Activated CD8-positive, alpha-beta memory T cell treated with anti-CD3 and anti-CD28 coated beads for 4 hours (primary cell): Measurements from ENCODE around the gene FAM90A26.
"Not testable (repeated sequence)": the region's sequence is repeated elsewhere in the genome, so short reads cannot be mapped to it uniquely, and the experiment has no call there.

Experiments used
- DNase-seq, 2 donors: peaks; one replicate each; pipeline ENCODE4 v3.0.0-alpha.2; 2020; ENCODE audit warnings: low read depth in 2 of 2

The FAM90A26 gene

GRCh38 chr4:9169791-9170459 lies at the start of gene FAM90A26:
Gene FAM90A26 (plus strand): TSS chr4:9170409. CDS start chr4:9173173, 2,764 bp downstream.
- DNase-seq: not testable (repeated sequence)

GRCh38 chr4:9122711-9123110 lies 47.5 kb upstream of the FAM90A26 start:
- not testable (repeated sequence) for DNase-seq

- DNase-seq: peak in 1 of 2 donors; percentile 1
Observed at GRCh38 chr4:9123572-9124007, 46.6 kb upstream of the FAM90A26 start.

GRCh38 chr4:9125601-9126161 lies 44.5 kb upstream of the FAM90A26 start:
- DNase-seq: not testable (repeated sequence)

- not testable (repeated sequence) for DNase-seq
Observed at GRCh38 chr4:9131420-9131819, 38.8 kb upstream of the FAM90A26 start.

- DNase-seq: not testable (repeated sequence)
Observed at GRCh38 chr4:9132849-9133248, 37.4 kb upstream of the FAM90A26 start.

GRCh38 chr4:9134011-9134410 lies 36.2 kb upstream of the FAM90A26 start:
- DNase-seq: not testable (repeated sequence)

- DNase-seq: not testable (repeated sequence)
Observed at GRCh38 chr4:9134556-9134955, 35.7 kb upstream of the FAM90A26 start.

- not testable (repeated sequence) for DNase-seq
Observed at GRCh38 chr4:9141050-9141449, 29.2 kb upstream of the FAM90A26 start.

GRCh38 chr4:9142786-9143185 lies 27.4 kb upstream of the FAM90A26 start:
- not testable (repeated sequence) for DNase-seq

- no peak for DNase-seq
Observed at GRCh38 chr4:9143421-9144080, 26.7 kb upstream of the FAM90A26 start.

GRCh38 chr4:9146967-9147366 lies 23.2 kb upstream of the FAM90A26 start:
- DNase-seq: no peak

- DNase-seq: not testable (repeated sequence)
Observed at GRCh38 chr4:9147368-9147767, 22.8 kb upstream of the FAM90A26 start.

- not testable (repeated sequence) for DNase-seq
Observed at GRCh38 chr4:9148611-9149409, 21.4 kb upstream of the FAM90A26 start.

GRCh38 chr4:9151809-9152179 lies 18.4 kb upstream of the FAM90A26 start:
- DNase-seq: not testable (repeated sequence)

GRCh38 chr4:9152180-9153007 lies 17.8 kb upstream of the FAM90A26 start:
- peak; percentile 88 to 93 for DNase-seq

GRCh38 chr4:9153008-9153570 lies 17.1 kb upstream of the FAM90A26 start:
- DNase-seq: peak; percentile 91

- DNase-seq: not testable (repeated sequence)
Observed at GRCh38 chr4:9153571-9154157, 16.5 kb upstream of the FAM90A26 start.

GRCh38 chr4:9155101-9155886 lies 14.9 kb upstream of the FAM90A26 start:
- not testable (repeated sequence) for DNase-seq
